Natural killer cell (primary cell): ENCODE results near the gene ECI1. TPM values are rescaled to one million over a fixed set of nuclear protein-coding genes. Genes with fewer than 3 reads are reported as not detected.

Source experiments
- ATAC-seq, 3 donors: fragments of 150-1000 bp in 2 of 3; fragments of 200-7000 bp in 1 of 3; cut with Tn5 transposase; 1 replicate in 1 of 3; 2 replicates in 2 of 3; pipeline ENCODE4 v1.10.0; 2021; ENCODE audit warnings: mild to moderate bottlenecking in 2 of 3, moderate library complexity in 2 of 3
- DNase-seq, 2 donors: peaks; one replicate each; pipeline versions ENCODE4 v3.0.0 to v3.0.0-alpha.2; 2013 to 2021; ENCODE audit warnings: mixed read lengths in 1 of 2
- H3K27ac ChIP-seq: one replicate; pipeline ENCODE4 v1.5.1; 2013; ENCODE audit warnings: mild to moderate bottlenecking, low read length
- H3K27me3 ChIP-seq: one replicate; pipeline ENCODE4 v1.6.1; 2013; ENCODE audit warnings: low read length; ENCODE audit not compliant: control insufficient read depth, insufficient read depth
- H3K36me3 ChIP-seq: one replicate; pipeline ENCODE4 v1.6.1; 2013; ENCODE audit warnings: low read length; ENCODE audit not compliant: control insufficient read depth, insufficient read depth
- H3K4me1 ChIP-seq: one replicate; pipeline ENCODE4 v1.6.1; 2013; ENCODE audit warnings: low read length; ENCODE audit not compliant: control insufficient read depth, insufficient read depth
- H3K4me3 ChIP-seq: one replicate; pipeline ENCODE4 v1.5.1; 2013; ENCODE audit warnings: low read length
- H3K9me3 ChIP-seq: one replicate; pipeline ENCODE4 v1.6.1; 2013; ENCODE audit warnings: low read length; ENCODE audit not compliant: control insufficient read depth, insufficient read depth
- H3K27ac Mint-ChIP-seq, 2 donors: one replicate each; pipeline ENCODE4 v1.8.0; 2022; ENCODE audit warnings: mild to moderate bottlenecking in 2 of 2, mixed read lengths in 2 of 2, moderate library complexity in 1 of 2
- H3K27me3 Mint-ChIP-seq, 2 donors: one replicate each; pipeline ENCODE4 v1.8.0; 2022; ENCODE audit warnings: low read depth in 2 of 2, mixed read lengths in 2 of 2
- H3K36me3 Mint-ChIP-seq: one replicate; pipeline ENCODE4 v1.8.0; 2022; ENCODE audit warnings: mixed read lengths
- H3K4me1 Mint-ChIP-seq, 2 donors: one replicate each; pipeline ENCODE4 v1.8.0; 2022; ENCODE audit warnings: mixed read lengths in 2 of 2
- H3K4me3 Mint-ChIP-seq: one replicate; pipeline ENCODE4 v1.8.0; 2022; ENCODE audit warnings: mild to moderate bottlenecking, moderate library complexity, mixed read lengths
- H3K9me3 Mint-ChIP-seq, 2 donors: one replicate each; pipeline ENCODE4 v1.8.0; 2022; ENCODE audit warnings: mixed read lengths in 2 of 2
- CTCF ChIP-seq: fragments of 200-600 bp; IDR thresholded peaks from one replicate; pipeline ENCODE4 v1.8.0; 2022; ENCODE audit warnings: antibody characterized with exemption
- WGBS: methylation state at CpG from one replicate; pipeline ENCODE4 v1.1.7; 2013; ENCODE audit warnings: missing lambda C conversion rate; ENCODE audit not compliant: insufficient coverage; 5-methylcytosine and 5-hydroxymethylcytosine counted together
- intact Hi-C: fragments of 100-400 bp; cut with micrococcal nuclease; formaldehyde crosslinking; loops from one replicate; pipeline ENCODE4 v1.14.2; 2022
- total RNA-seq, 4 donors: library from RNA; stranded (reverse); fragments of 120-200 nt in 1 of 4; gene quantifications; one replicate each; pipeline versions ENCODE4 v1.2.3 to v1.2.4, GENCODE V29; 2013 to 2022

ECI1 gene
- total RNA-seq, 3 donors from 2014 or later (not counting 1 experiment from before 2014, with no cell fraction given), result 14.6 to 19.2 (median 19.0) TPM

DNA sequence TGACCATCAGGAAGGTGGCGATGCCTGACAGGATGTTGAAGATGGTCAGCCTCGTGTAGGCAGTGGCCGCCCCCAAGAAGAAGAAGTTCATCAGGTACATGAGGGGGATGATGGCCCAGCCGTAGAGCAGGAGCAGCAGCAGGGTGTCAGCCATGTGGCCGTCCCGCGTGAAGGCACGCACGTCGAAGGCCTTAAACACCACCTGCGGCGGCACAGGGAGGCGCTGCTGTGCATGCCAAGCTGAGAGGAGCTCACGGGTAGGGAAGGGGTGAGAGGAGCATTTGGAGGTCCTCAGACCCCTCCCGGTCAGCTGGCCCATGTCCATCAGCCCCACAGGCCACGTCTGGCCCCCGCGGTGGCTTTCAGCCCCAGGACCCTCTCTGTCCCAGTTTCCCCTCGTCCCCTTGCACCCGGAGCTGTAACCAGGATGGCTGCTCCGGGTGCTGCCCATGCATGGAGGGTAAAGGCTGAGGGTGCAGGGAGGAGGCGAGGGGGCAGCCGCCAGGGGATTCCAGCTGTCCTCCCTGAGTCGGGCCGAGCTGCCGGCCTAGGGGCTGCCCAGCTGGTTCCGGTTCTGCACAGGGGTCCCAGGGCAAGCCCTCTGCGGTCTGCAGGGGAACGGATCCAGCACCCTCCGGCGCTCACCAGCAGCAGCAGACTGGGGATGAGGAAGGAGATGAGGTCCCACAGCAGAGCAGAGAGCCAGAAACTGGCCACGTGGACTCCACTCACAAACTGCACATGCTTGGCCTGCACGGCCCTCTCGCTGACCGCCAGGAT lies 33.6 kb upstream of the ECI1 start:
- WGBS, result 93% methylated on average over 35 of the region's 35 CpGs
- DNase-seq (no peak), ATAC-seq (no peak)
- intact Hi-C loops, result no loop called here
- H3K4me1 ChIP-seq, result no peaks in the 10 kb centered on the region
- no peaks in the 10 kb centered on the region for H3K9me3 ChIP-seq
- no peaks in the 10 kb centered on the region for H3K9me3 Mint-ChIP-seq
- no peak overlapping the region for H3K27ac Mint-ChIP-seq
- no peaks in the 10 kb centered on the region for H3K36me3 Mint-ChIP-seq
- H3K27me3 ChIP-seq, result no peaks in the 10 kb centered on the region
- no peak overlapping the region for H3K27ac ChIP-seq
- H3K4me3 Mint-ChIP-seq, result no peak overlapping the region
- H3K36me3 ChIP-seq, result peaks cover 4% of the 10 kb centered on the region
- no peaks in the 10 kb centered on the region for H3K4me1 Mint-ChIP-seq
- no peak overlapping the region for H3K4me3 ChIP-seq
- no peaks in the 10 kb centered on the region for H3K27me3 Mint-ChIP-seq
- TF ChIP-seq CTCF, result no peak

DNA sequence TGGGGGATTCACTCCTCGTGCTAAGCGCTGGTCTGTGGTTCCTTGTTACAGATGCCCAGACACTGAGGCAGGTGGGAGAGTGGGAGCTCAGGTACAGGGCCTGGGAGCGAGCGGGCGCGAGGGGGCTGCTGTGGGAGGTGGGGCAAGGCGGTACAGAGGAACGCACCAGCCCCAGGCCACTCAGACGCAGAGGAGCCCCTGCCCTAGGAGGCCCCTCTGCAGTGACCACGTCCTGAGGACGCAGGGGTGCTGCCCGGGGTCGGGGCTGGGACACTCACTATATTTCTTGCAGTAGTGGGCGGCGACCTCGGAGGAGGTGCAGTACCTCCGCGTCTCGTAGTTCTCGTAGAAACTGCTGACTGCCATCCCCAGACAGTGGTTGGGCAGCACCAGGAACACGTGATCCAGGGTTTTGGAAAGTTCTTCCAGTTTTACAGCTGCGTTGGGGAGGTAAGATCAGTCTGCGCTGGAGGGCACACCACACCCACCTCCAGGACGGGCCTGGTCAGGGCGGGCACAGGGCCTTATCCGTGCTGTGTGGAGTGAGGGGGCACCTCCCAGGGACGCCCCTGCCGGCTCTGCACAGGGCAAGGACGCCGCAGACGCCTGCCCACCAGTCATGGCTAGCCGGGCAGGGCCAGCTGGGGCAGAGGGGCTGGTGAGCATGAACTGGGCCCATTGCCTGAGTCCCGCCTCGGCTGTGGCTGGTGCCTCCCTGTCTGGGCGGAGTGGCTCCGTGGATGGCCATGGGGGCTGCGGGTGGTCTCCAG lies 32.8 kb upstream of the ECI1 start:
- ATAC-seq (no peak), DNase-seq (no peak)
- Histone ChIP-seq H3K4me1 (no peaks in the 10 kb centered on the region), H3K36me3 (peaks cover 4% of the 10 kb centered on the region), H3K27me3 (no peaks in the 10 kb centered on the region), H3K27ac (no peak overlapping the region), H3K9me3 (no peaks in the 10 kb centered on the region), H3K4me3 (no peak overlapping the region)
- Mint-ChIP-seq H3K4me1 (no peaks in the 10 kb centered on the region), H3K36me3 (no peaks in the 10 kb centered on the region), H3K27me3 (no peaks in the 10 kb centered on the region), H3K4me3 (no peak overlapping the region), H3K9me3 (no peaks in the 10 kb centered on the region), H3K27ac (no peak overlapping the region)
- 93% methylated on average over 35 of the region's 37 CpGs for WGBS
- intact Hi-C loops, result no loop called here
- no peak for TF ChIP-seq CTCF

- intact Hi-C loops, result no loop called here
- H3K27ac ChIP-seq, result no peak overlapping the region
- Mint-ChIP-seq H3K27ac (no peak overlapping the region), H3K4me1 (no peaks in the 10 kb centered on the region), H3K27me3 (no peaks in the 10 kb centered on the region), H3K36me3 (no peaks in the 10 kb centered on the region), H3K9me3 (no peaks in the 10 kb centered on the region), H3K4me3 (no peak overlapping the region)
- DNase-seq (no peak), ATAC-seq (no peak)
- no peaks in the 10 kb centered on the region for H3K27me3 ChIP-seq
- no peaks in the 10 kb centered on the region for H3K4me1 ChIP-seq
- peaks cover 4% of the 10 kb centered on the region for H3K36me3 ChIP-seq
- WGBS, result 92% methylated on average over 26 of the region's 26 CpGs
- no peak overlapping the region for H3K4me3 ChIP-seq
- H3K9me3 ChIP-seq, result no peaks in the 10 kb centered on the region
- TF ChIP-seq CTCF, result no peak
These were observed 31.6 kb upstream of the ECI1 start for GRCh38 chr16:2282866-2283555.
